C4-2B (cell line): ENCODE measurements around the gene ZSWIM4.

Experiments
- ZFX ChIP-seq: fragments of 450-650 bp; IDR thresholded peaks from 2 replicates; pipeline ENCODE4 v1.6.1; 2017
- TF ChIP-seq, protein P1 (sequence below): fragments of 450-650 bp; conservative IDR thresholded peaks from 2 replicates; pipeline ENCODE4 v1.5.1; 2017; ENCODE audit warnings: mild to moderate bottlenecking

DNA sequence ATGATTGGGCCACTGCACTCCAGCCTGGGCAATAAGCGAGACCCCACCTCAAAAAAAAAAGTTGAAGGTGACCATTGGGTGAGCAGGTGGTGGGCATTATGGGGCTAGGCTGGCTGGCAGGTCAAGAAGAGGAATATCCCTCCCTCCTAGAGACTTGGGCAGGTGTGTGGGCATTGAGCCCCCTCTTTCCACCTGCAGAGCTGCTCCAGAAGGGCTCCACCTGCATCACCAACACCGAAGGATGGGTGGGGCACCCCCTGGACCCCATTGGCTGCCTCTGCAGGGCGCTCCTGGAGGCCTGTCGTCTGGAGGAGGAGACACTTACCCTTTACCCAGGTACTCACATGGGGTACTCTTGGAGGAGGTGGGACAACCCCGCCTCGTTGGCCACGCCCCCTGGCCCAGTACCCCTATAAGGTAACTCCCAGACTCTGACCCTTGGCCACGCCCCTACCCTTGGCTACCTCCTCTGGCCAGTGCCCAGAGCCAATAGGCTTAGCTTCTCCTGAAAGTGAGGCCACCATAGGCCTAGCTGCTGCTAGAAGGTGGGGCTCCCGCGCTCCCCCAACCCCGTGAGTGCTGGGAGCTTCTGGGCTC lies 21.9 kb downstream of the ZSWIM4 start:
- TF ChIP-seq, protein P1, sequence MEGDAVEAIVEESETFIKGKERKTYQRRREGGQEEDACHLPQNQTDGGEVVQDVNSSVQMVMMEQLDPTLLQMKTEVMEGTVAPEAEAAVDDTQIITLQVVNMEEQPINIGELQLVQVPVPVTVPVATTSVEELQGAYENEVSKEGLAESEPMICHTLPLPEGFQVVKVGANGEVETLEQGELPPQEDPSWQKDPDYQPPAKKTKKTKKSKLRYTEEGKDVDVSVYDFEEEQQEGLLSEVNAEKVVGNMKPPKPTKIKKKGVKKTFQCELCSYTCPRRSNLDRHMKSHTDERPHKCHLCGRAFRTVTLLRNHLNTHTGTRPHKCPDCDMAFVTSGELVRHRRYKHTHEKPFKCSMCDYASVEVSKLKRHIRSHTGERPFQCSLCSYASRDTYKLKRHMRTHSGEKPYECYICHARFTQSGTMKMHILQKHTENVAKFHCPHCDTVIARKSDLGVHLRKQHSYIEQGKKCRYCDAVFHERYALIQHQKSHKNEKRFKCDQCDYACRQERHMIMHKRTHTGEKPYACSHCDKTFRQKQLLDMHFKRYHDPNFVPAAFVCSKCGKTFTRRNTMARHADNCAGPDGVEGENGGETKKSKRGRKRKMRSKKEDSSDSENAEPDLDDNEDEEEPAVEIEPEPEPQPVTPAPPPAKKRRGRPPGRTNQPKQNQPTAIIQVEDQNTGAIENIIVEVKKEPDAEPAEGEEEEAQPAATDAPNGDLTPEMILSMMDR: no peak
- TF ChIP-seq ZFX: no peak
